Fibroblast of the aortic adventitia (primary cell): ENCODE measurements around the gene MAPRE2. TPM values are rescaled to one million over a fixed set of nuclear protein-coding genes. Genes with fewer than 3 reads are reported as not detected.

Experiments
- DNase-seq: peaks from one replicate; pipeline ENCODE4 v3.0.0-alpha.2; 2010; ENCODE audit warnings: low read depth
- H3K4me3 ChIP-seq: 2 replicates; pipeline ENCODE4 v1.5.1; 2011; ENCODE audit warnings: low read depth, mild to moderate bottlenecking, control low read depth, low read length, moderate library complexity
- CTCF ChIP-seq: IDR thresholded peaks from 2 replicates; pipeline ENCODE4 v1.5.1; 2011; ENCODE audit warnings: mild to moderate bottlenecking, low read length, control low read depth, inconsistent platforms; ENCODE audit not compliant: insufficient read depth
- total RNA-seq: library from RNA; depleted of rRNA; stranded (reverse); fragments of >200 nt; gene quantifications from 2 replicates; pipeline ENCODE4 v1.2.3, GENCODE V29; 2012; ENCODE audit warnings: low replicate concordance

The MAPRE2 gene
- total RNA-seq, 1 donor: 44.7 TPM

GRCh38 chr18:35050028-35050546, 8.9 kb downstream of the MAPRE2 start:
- DNase-seq: no peak
- H3K4me3 ChIP-seq: no peak overlapping the region
- TF ChIP-seq CTCF: no peak

GRCh38 chr18:35050705-35051195, 9.5 kb downstream of the MAPRE2 start:
- no peak for TF ChIP-seq CTCF
- H3K4me3 ChIP-seq: peak overlapping the region; percentile 13
- DNase-seq: no peak

GRCh38 chr18:35051641-35052377, 10.6 kb downstream of the MAPRE2 start:
- no peak for TF ChIP-seq CTCF
- DNase-seq: peak; percentile 40
- H3K4me3 ChIP-seq: no peak overlapping the region

GRCh38 chr18:35054401-35054800, 13.2 kb downstream of the MAPRE2 start:
- no peak overlapping the region for H3K4me3 ChIP-seq
- no peak for DNase-seq
- no peak for TF ChIP-seq CTCF

- no peak for TF ChIP-seq CTCF
- no peak for DNase-seq
- H3K4me3 ChIP-seq: no peak overlapping the region
Measured at GRCh38 chr18:35055105-35055504, 13.9 kb downstream of the MAPRE2 start.

- H3K4me3 ChIP-seq: no peak overlapping the region
- no peak for DNase-seq
- TF ChIP-seq CTCF: no peak
Measured at GRCh38 chr18:35055726-35056125, 14.5 kb downstream of the MAPRE2 start.
